Amniotic epithelial cell (primary cell): ENCODE results near the gene LCE1F.

Experiments
- DNase-seq: peaks from one replicate; pipeline ENCODE4 v3.0.0-alpha.2; 2010; ENCODE audit warnings: low read depth

LCE1F gene, protein sequence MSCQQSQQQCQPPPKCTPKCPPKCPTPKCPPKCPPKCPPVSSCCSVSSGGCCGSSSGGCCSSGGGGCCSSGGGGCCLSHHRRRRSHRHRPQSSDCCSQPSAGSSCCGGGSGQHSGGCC

DNA sequence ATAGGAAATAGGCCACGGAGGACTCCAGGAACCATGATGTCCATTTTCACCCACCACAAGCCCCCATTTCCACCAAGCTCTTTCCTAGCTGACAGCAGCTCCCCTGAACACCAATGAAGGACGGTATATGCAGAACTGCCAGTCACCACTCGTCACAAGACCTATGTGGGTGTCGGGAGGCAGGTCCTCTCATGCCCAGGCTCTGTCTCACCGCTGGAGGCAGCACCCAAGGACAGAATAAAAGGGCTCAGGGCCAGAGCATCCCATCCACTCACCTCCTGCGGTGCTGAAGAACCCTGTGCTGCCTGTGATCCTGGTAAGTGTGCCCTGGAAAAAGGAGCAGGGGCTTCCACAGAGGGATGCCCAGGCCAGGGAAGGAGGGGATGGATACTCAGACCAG, at the start of gene LCE1F:
LCE1F (plus strand) TSS at position 266 of the 400 bp plus-strand sequence. CDS start 1,232 bp downstream, outside the sequence.
- DNase-seq = no peak

DNA sequence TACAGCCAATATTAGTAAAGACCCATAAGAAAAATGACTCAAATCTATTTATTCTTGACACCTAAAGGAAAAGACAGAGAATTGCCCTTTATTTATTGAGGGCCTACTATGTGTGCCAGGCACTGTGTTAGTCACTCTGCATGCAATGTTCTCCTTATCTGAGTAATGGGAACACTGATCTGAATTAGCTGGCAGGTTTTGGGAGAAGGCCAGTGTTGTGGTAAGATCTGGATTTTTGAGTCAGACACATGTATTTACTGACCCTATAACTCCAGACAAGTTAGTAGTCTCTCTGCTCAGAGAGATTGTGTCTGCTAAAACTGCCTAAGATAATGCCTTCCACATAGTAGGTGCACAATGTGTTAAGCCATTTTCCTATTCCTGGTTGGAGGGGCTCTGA, 49.7 kb upstream of the LCE1F start:
- no peak for DNase-seq

DNA sequence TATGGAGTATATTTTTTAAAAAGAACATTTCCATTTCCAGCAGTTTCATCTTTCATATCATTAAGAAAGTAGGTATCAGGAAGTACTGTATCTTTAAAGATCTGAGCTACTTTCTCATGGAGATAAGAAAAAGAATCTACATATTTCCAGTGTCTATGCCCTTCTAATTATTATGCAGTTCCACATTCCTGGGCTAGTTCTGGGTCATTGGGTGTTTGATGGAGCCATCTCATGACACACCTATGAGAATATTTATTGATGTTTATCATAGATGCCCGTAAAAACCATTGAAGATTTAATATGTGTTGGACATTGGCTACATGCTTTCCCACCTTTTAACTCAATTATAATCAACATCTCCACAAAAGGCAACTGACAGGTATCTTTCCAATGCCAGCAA, 46.0 kb upstream of the LCE1F start:
- no peak for DNase-seq

DNA sequence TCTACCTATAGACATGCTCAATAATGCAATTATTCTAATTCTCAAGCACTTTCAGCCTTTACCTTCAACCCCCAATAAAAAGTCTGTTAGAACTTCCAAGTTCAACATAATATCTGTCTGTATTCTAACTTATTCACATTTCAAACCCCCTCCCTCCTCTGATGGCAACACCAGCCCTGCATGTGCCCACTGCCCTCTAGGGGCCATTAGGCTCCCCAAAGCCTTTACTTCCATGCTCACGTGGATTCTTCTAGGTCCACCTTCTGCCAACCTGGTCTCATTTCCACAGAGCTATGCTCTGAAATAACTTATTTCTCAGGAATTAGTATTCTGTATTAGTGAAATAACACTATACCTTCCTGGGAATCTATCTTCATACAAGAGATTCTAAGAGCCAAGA, 39.3 kb upstream of the LCE1F start:
- no peak for DNase-seq

DNA sequence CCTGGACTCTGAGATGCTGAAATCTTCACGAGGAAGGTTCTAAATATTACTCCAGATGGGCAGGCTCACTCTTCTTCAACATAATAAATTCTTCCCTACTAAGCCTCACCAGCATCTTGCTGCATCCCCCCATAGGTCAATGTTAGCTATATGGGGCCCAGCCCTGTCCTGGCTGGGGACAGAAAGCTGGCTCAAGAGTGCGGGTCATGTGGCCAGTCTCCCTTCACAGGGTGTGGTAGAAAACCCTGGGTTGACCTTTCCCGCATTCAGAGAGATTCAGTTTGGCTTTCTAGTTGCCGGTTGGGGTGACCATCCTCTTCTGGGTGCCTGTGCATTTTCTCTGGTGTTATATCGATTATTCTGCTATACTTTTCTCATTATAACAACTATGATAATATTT, 36.9 kb upstream of the LCE1F start:
- no peak for DNase-seq

DNA sequence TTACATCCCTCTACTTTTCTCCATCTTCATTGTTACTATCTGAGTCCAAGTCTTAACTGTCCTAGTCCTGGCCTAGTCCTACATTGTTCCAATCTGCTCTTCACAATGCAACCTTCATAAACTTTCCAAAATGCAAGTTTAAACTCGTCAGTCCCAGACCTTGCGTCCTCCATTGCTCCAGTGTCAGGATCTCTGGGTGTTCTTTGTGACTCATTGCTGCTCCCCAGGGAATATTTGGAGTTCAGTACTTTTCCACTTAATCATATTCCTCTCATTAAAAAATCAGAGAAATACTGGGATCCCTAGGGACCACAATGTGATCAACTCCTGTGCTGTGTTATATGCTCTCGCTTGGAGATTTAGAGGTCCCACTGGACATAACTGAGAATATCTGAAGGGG, 35.1 kb upstream of the LCE1F start:
- no peak for DNase-seq

DNA sequence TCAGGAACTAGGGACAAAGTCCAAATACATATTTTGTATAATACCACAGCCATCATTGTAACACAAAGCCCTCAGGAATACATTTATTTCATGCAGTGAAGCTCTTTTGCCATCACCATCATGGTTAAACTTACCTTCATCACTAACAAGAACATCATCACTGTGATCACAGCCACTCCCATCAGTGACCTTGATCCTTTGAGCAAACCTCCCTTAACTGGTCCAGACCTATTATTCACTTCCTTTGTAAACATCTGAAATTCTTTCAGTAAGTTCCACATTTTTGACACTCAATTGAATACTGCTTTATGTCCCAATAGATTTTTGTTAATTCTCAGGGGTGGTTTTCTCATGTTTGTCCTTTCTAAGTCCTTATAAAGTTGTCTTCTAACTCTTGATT, 33.3 kb upstream of the LCE1F start:
- no peak for DNase-seq

DNA sequence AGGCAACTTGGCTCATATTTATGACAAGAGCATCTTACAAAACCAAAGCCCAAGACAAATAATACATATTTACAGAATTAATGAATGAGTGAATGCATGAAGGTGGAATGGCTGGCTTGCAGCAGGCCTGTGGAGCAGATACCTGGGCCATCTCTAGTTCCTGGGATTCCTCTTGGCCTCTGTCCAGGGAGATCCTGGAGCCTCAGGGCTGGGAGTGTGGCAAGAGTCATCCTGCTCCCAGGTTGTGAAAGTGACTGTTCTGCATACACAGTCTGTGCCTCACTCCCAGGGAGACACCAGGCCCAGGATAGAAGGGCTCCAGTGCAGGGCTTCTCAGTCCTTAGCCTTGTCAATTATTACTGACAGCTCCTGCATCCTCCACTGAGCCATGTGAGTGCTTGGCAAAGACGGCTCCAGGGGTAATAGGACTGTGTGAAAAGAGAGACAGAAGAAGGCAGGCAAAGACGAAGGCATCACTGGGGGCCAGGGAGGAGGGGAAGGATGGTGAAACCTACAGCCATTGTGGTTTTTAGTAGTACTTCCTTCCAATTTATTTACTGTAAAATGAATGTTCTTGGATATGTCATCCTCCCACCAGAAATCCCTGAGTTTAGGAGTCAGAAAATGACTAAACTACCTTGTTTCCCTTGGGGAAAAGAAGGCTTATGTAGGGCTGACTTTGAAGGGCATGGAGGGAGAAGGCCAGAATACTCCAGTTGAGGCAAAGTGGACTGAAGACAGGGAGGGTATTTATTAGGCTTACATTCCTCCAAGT, 31.4 kb upstream of the LCE1F start:
- DNase-seq = no peak

DNA sequence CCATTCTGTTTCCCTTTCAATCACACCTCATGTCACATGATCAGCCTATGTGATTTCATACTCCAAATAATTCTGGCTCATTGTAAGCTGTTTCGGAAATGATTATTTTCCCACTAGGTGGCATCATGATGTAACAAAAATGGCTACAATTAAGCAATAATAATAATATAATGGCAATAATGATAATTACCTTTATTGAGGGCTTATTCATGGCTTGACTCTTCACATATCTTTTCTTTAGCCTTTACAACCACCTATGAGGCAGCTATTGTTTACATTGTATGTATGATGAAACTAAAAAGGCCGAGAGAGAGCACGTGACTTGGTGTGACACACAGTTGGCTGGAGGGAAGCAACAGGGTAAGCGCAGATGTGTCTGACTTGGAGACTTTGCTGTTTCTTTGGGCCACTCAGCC, 29.6 kb upstream of the LCE1F start:
- DNase-seq = peak; percentile 1

DNA sequence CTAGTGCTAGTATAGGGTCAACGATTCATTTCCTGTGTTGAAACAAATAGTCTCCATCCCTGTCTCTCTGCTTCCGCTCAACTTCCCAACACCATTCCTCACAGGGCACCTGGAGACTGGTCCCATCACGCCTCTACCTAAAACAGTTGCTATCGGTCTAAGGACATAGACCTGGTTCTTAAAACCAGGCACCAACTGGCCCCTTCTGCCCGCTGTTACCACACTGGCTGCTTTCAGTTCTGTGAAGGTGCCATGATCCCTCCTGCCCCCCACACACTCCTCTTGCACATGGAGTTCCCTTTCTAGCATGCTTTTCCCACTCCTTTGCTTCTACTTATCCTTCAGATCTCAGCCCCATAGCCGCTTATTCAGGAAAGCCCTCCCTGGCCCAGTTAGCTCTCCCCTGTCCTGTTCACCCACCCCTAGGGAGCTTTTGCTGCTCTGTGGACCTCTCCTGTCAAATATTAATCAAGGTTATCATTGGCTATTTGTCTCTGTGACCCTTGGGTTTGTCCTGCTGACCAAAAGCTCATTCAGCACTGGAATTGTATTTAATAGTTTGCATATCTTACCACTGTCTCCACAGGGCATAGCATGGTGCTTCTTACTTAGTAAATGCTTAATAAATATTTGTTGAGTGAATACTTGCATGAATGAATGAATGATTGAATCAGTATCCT, 29.0 kb upstream of the LCE1F start:
- no peak for DNase-seq

DNA sequence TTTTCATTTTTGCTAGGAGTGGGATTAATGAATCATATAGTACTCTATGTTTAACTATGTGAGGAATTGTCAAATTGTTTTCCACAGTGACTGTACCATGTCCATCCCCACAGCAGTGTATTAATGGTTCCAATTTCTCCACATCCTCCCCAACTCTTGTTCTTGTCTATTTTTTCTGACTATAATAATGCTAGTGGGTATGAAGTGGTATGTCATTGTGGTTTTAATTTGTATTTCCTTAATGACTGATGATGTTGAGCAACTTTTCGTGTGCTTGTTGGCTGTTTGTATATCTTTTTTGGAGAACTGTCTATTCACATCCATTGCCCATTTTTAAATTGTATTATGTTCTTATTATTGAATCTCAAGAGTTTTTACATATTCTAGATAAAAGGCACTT, 27.1 kb upstream of the LCE1F start:
- no peak for DNase-seq

DNA sequence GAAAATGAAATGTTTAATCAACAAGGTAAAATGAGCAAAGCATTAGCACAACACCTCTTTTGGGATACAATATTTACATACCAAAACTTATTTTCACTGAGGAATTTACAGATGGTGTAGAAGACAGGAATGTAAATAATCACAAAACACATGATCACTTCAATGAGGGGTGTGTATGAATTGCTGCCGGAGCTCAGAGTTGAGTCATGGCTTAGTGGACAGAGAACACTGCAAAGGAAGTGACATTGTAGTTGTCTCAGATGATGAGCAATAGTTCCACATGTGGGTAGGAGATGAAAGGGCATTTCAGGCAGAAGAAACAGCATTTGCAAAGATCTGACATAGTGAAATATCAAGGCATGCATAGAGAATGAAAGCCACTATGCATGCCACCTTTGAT, 22.7 kb upstream of the LCE1F start:
- peak; percentile 6 for DNase-seq

DNA sequence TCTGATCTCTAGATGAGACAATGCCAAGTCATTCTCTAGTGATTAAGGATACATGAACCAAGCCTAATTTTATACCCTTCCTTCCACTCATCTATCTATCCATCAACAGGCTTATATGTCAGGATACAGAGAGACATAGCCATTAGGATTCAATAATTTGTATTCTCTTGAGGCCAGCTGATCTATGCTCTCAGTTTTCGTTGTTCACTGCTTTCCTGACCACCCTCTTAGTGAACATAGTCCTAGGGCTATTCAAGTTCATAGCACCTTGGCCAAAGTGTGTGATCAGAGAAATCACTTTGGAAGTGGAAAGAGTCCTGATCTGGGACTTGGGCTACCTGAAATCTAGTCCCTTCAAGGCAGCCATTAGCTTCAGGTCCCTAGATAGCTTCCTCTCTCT, 21.4 kb upstream of the LCE1F start:
- no peak for DNase-seq

DNA sequence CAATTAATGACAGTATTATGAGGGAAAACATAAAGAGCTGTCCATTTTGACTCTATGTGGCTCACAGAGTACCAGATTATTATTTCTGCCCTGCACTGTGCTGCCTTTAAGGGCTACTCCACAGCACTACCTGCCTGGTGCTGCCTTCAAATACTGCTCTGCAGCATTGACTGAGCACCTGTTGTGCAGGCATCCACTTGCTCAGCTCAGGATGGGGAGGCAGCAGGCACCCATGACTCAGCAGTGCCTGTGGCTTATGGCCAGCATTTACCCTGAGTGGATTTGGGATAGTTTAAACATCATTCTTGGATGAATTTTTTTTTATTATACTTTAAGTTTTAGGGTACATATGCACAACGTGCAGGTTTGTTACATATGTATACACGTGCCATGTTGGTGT, 18.1 kb upstream of the LCE1F start:
- DNase-seq = no peak

DNA sequence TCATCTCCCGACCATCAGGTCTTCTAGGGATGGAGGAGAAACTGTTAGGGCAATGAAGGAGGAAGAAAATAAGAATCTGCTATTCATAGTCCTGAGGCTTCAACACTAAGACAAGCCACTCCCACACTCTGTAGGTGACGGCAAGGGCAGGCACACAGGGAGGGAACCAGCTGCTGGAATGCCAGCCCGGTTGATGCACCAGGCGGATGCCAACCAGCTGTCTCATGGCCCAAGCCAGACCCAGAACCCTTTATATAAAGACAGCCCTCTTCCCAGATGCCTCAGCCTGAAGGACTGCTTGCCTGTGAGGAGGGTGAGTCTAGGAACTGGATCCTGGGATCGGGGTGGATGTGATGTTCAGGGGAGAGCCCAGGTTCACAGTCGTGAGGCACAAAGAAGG, 17.2 kb upstream of the LCE1F start, which contains the start of gene KPRP:
KPRP (plus strand) TSS at position 279 of the 400 bp plus-strand sequence. CDS start 1,564 bp downstream, outside the sequence.
- no peak for DNase-seq

DNA sequence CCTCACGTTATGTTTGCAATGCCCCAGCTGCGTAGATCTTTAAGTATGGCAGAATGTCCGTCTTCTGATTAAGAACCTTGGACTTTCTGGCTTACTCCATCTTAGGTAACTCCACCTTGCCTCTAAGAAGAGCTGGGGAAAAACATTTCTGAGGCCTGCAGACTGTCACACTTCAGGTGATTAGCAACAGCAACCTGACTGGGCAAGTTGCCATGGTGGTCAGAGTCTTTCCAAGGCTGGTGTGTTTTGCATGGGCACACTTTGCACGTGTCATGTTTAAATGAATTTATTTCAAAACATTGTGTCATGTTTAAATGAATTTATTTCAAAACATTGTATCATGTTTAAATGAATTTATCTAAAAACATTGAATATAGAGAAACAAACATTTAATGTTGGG, 16.3 kb upstream of the LCE1F start:
- DNase-seq = no peak

DNA sequence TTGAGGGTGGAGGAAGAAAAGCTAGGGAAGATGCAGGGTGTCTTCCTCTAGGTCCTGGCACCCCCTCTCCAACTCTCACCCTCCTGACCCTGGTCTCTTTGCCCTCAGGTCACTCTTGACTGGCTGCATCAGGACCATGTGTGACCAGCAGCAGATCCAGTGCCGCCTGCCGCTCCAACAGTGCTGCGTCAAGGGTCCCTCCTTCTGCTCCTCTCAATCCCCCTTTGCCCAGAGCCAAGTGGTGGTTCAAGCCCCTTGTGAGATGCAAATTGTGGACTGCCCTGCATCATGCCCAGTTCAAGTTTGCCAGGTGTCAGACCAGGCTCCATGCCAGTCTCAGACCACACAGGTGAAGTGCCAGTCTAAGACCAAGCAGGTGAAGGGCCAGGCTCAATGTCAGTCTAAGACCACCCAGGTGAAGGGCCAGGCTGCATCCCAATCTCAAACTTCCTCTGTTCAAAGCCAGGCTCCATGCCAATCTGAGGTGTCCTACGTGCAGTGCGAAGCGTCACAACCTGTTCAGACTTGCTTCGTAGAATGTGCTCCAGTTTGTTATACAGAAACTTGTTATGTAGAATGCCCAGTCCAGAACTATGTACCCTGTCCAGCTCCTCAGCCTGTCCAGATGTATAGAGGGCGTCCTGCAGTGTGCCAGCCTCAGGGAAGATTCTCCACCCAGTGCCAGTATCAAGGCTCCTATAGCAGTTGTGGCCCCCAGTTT, 15.3 kb upstream of the LCE1F start:
- DNase-seq = no peak

DNA sequence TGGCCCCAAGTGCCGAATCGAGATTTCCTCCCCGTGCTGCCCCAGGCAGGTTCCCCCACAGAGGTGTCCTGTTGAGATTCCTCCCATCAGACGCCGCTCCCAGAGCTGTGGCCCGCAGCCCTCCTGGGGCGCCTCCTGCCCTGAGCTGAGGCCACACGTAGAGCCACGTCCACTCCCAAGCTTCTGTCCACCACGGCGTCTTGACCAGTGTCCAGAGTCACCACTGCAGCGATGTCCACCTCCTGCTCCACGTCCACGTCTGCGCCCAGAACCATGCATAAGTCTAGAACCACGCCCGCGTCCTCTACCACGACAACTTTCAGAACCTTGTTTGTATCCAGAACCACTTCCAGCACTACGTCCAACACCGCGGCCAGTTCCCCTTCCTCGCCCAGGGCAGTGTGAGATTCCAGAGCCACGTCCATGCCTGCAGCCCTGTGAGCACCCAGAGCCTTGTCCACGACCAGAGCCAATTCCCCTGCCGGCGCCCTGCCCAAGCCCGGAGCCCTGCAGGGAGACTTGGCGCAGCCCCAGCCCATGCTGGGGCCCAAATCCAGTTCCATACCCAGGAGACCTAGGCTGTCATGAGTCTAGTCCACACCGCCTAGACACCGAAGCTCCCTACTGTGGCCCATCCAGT, 14.3 kb upstream of the LCE1F start:
- no peak for DNase-seq

DNA sequence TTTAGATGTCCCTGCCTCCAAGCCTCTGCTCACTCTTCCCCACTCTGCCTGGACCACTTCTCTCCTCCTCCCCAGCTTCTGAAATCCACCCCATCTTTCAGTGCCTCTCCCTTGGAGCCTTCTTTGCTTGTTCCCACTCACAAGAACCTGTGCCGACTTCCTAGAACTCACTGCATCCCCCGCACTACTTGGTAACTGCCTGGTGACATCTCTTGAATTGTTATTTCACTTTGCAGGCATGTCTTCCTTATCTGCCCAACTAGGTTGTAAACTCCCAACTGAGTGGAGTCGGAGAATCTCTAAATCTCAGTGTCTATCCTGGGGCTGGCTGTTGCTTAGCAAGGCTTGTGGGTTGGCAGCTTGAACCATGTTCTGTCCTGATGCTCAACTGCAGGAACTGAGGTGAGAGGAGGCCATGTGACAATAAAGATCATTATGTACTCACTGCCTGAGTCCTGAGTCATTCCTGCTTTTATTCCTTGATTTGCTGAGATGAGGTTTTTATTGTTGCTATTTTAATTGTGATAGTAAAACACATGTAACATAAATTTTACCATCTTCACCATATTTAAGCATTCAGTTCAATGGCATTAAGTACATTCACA, 13.2 kb upstream of the LCE1F start:
- DNase-seq = no peak

DNA sequence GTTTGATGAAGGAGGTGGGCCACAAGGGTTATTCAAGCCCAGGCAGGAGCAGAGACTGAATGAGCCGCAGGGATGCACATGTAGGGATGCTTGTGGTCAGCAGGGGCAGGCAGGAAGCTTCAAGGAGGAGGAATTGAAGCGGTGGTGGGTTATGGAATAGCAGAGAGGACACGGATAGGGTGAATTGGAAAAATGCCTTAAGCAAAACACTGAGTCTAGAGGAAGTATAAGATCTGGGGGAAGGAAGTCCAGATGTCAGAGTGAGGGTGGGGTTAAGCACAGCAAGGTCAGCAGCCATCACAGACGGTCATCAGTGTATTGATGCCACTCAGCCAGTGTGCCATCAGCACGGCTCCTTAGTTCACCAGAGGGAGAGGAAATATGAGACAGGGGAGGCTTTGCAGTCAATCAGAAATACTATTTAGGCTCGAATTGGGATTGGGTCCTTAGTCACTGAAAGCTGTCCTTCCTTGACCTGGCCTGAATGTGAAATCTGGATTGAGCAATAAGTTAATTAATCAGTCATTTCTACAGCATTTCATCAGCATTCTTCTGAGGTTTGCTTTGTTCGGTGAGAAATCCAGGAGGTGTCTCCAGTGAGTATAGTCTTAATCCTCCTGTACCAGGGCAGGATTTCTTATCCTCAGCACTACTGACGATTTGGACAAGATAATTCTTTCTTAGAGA, 6.0 kb upstream of the LCE1F start:
- peak; percentile 1 for DNase-seq

DNA sequence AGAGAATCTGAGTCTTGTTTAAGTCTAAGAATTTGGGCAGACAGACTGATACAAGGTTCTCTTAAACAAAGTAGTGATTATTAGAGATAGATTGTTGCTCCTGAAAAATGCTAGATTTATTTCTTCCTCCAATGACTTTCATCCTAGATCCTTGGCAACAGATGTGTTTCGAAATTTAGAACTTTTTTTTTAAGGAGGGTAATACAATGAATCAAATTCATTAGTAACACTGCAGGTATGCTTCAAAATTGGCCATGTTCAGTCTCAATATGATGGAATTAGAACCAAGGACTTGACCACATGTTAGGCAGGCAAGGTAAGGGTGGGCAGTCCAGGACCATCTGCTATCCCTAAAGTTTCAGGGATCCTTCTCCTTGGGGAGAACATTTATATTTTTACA, 4.5 kb upstream of the LCE1F start:
- no peak for DNase-seq
